GM12878 (cell line): Measurements from ENCODE around the gene CACNG4. TPM values are rescaled to one million over a fixed set of nuclear protein-coding genes. Genes with fewer than 3 reads are reported as not detected.

Experiments used
- ATAC-seq: fragments of 200-7000 bp; cut with Tn5 transposase; 3 replicates; pipeline ENCODE4 v1.9.1; 2020; ENCODE audit warnings: mild to moderate bottlenecking, moderate library complexity
- BruUV-seq: library from RNA; stranded (reverse); fragments of 400-500 nt; replicated peaks from 2 replicates; lab custom pipeline; 2021; lab: Mats Ljungman, UMichigan
- CTCF ChIA-PET: fragments of 300-600 bp; sonication (Branson Sonifier 250); formaldehyde crosslinking; extraction: SDS; loops from one replicate; lab custom pipeline; 2021; ENCODE audit warnings: inconsistent platforms; lab: Yijun Ruan, JAX
- POLR2A ChIA-PET: fragments of 350-600 bp; formaldehyde crosslinking; extraction: SDS; loops from one replicate; lab custom pipeline; 2021; ENCODE audit warnings: inconsistent platforms; lab: Charles Lee
- RAD21 ChIA-PET: fragments of 300-600 bp; sonication (Branson Sonifier 250); formaldehyde crosslinking; loops from one replicate; lab custom pipeline; 2023; ENCODE audit warnings: antibody characterized with exemption; ENCODE audit not compliant: unreplicated experiment; lab: Charles Lee
- SMC1A ChIA-PET: fragments of 300-600 bp; sonication (Branson Sonifier 250); formaldehyde crosslinking; loops from one replicate; lab custom pipeline; 2023; ENCODE audit not compliant: unreplicated experiment, uncharacterized antibody; lab: Charles Lee
- DNase-seq: peaks from one replicate; pipeline ENCODE4 v3.0.0-alpha.2; 2011; ENCODE audit warnings: low read depth, low spot score
- FAIRE-seq: peaks from 3 replicates; lab custom pipeline; 2011; peaks lifted over from hg19 to GRCh38; lab: Jason Lieb, UNC
- H2AFZ ChIP-seq: 2 replicates; pipeline ENCODE4 v1.6.0; 2011; ENCODE audit warnings: low read depth, low read length, control low read depth; ENCODE audit not compliant: control insufficient read depth
- H3K27ac ChIP-seq: 2 replicates; pipeline ENCODE4 v1.5.1; 2011; ENCODE audit warnings: control low read depth; ENCODE audit not compliant: control insufficient read depth, insufficient read depth
- H3K27me3 ChIP-seq, 2 experiments: replicated peaks in 1 of 2; 2 replicates each; pipeline versions ENCODE4 v1.6.0 to v1.6.1; 2011; ENCODE audit warnings: low read length in 1 of 2; ENCODE audit not compliant: control insufficient read depth in 2 of 2, insufficient read depth in 2 of 2
- H3K36me3 ChIP-seq, 2 experiments: 2 replicates each; pipeline ENCODE4 v1.5.1; 2011; ENCODE audit warnings: low read length in 1 of 2; ENCODE audit not compliant: control insufficient read depth in 2 of 2, insufficient read depth in 2 of 2
- H3K4me1 ChIP-seq: 2 replicates; pipeline ENCODE4 v1.6.1; 2011; ENCODE audit warnings: mild to moderate bottlenecking, low read length, moderate library complexity, mixed read lengths; ENCODE audit not compliant: control insufficient read depth, insufficient read depth
- H3K4me2 ChIP-seq: 2 replicates; pipeline ENCODE4 v1.6.0; 2011; ENCODE audit warnings: control low read depth; ENCODE audit not compliant: control insufficient read depth, insufficient read depth
- H3K4me3 ChIP-seq: fragments of 200-600 bp; sonication (generic); 2 replicates; pipeline ENCODE4 v1.5.1; 2016
- H3K79me2 ChIP-seq: 2 replicates; pipeline ENCODE4 v1.6.0; 2011; ENCODE audit warnings: low read length; ENCODE audit not compliant: control insufficient read depth, insufficient read depth
- H3K9ac ChIP-seq: 2 replicates; pipeline ENCODE4 v1.8.0; 2011; ENCODE audit warnings: low read length, control low read depth, mixed read lengths; ENCODE audit not compliant: control insufficient read depth, insufficient read depth
- H3K9me3 ChIP-seq: replicated peaks from 3 replicates; pipeline ENCODE4 v1.5.1; 2011; ENCODE audit warnings: mild to moderate bottlenecking, low read length; ENCODE audit not compliant: control insufficient read depth, insufficient read depth
- H4K20me1 ChIP-seq: 2 replicates; pipeline ENCODE4 v1.6.0; 2011; ENCODE audit not compliant: control insufficient read depth, insufficient read depth
- GABPA ChIP-seq: IDR thresholded peaks from 2 replicates; pipeline ENCODE4 v1.6.1; 2014; ENCODE audit warnings: antibody characterized with exemption, low read depth, mild to moderate bottlenecking, inconsistent platforms
- KLF5 ChIP-seq: fragments of 450-650 bp; IDR thresholded peaks from 2 replicates; pipeline ENCODE4 v1.6.1; 2014; ENCODE audit warnings: mild to moderate bottlenecking; ENCODE audit not compliant: partially characterized antibody
- MTA3 ChIP-seq: IDR thresholded peaks from 2 replicates; pipeline ENCODE4 v1.6.1; 2012; ENCODE audit warnings: low read length, inconsistent platforms, borderline replicate concordance
- NFIC ChIP-seq: IDR thresholded peaks from 2 replicates; pipeline ENCODE4 v1.6.1; 2012; ENCODE audit warnings: low read depth, mild to moderate bottlenecking, inconsistent platforms, low read length, moderate library complexity
- POLR2AphosphoS5 ChIP-seq: IDR thresholded peaks from 2 replicates; pipeline ENCODE4 v1.6.1; 2011; ENCODE audit warnings: mild to moderate bottlenecking, low read length, inconsistent platforms
- RELA ChIP-seq: fragments of 450-650 bp; IDR thresholded peaks from 2 replicates; pipeline ENCODE4 v1.8.0; 2014; ENCODE audit warnings: borderline replicate concordance; ENCODE audit not compliant: partially characterized antibody
- RFX5 ChIP-seq: IDR thresholded peaks from 2 replicates; pipeline ENCODE4 v1.6.1; 2011; ENCODE audit warnings: low read depth, low read length, improper control_type of control experiment
- SIX5 ChIP-seq: IDR thresholded peaks from 2 replicates; pipeline ENCODE4 v1.6.1; 2011; ENCODE audit warnings: mild to moderate bottlenecking, low read depth, low read length, moderate library complexity; ENCODE audit not compliant: severe bottlenecking
- STAT3 ChIP-seq: IDR thresholded peaks from 2 replicates; pipeline ENCODE4 v1.6.1; 2011; ENCODE audit warnings: low read depth, low read length, improper control_type of control experiment
- YBX1 ChIP-seq: fragments of 450-650 bp; IDR thresholded peaks from 2 replicates; pipeline ENCODE4 v1.6.1; 2016; ENCODE audit warnings: antibody characterized with exemption
- ZSCAN29 ChIP-seq: fragments of 450-650 bp; IDR thresholded peaks from 2 replicates; pipeline ENCODE4 v1.6.1; 2017; ENCODE audit warnings: mild to moderate bottlenecking, moderate library complexity
- WGBS: methylation state at CpG from one replicate; pipeline ENCODE4 v1.1.6; 2016; ENCODE audit warnings: low lambda C conversion rate; ENCODE audit not compliant: insufficient replicate concordance, insufficient coverage; ENCODE audit errors: missing lambda C conversion rate; 5-methylcytosine and 5-hydroxymethylcytosine counted together
- in situ Hi-C: fragments of 300-500 bp; cut with MboI; formaldehyde crosslinking; loops from 9 replicates; pipeline ENCODE4 v1.14.3; 2018; ENCODE audit warnings: mixed read lengths
- intact Hi-C: fragments of 100-400 bp; cut with micrococcal nuclease; formaldehyde crosslinking; loops from one replicate; pipeline ENCODE4 v1.14.2; 2022; ENCODE audit not compliant: unreplicated experiment
- polyA plus RNA-seq, 11 experiments: library from polyadenylated mRNA; depleted of rRNA in 4 of 11; unstranded in 6 of 11; stranded (reverse) in 5 of 11; fragments of >200 nt; fragmentation: Nextera tagmentation in 4 of 11; fragmentation: Illumina TruSeq in 1 of 11; extraction: Ambion mirVana in 4 of 11; extraction: Trizol in 1 of 11; gene quantifications; 1 replicate in 1 of 11; 2 replicates in 10 of 11; pipeline versions ENCODE4 v1.2.1 to v1.2.3, GENCODE V29; 2011 to 2016; ENCODE audit warnings: inconsistent platforms in 2 of 11, missing spikeins in 2 of 11, low read depth in 1 of 11
- total RNA-seq, 4 experiments: library from RNA; depleted of rRNA in 3 of 4; stranded (reverse); fragments of >200 nt in 3 of 4; fragmentation: Illumina TruSeq in 1 of 4; extraction: Trizol in 1 of 4; gene quantifications; 2 replicates each; pipeline versions ENCODE4 v1.2.1 to v1.2.3, GENCODE V29; 2013 to 2021
- TF ChIP-seq, protein P1 (sequence below): fragments of 450-650 bp; IDR thresholded peaks from 2 replicates; pipeline ENCODE4 v1.6.1; 2016; ENCODE audit warnings: mild to moderate bottlenecking
- TF ChIP-seq, protein P2 (sequence below): fragments of 450-650 bp; IDR thresholded peaks from 2 replicates; pipeline ENCODE4 v1.6.1; 2017; ENCODE audit warnings: mild to moderate bottlenecking, moderate library complexity

CACNG4 gene
- total and polyA plus RNA-seq, 10 of the 15 experiments (the other 5 are each of a cell fraction or from before 2014, with no cell fraction given): 0.08 TPM; not detected in 8

DNA sequence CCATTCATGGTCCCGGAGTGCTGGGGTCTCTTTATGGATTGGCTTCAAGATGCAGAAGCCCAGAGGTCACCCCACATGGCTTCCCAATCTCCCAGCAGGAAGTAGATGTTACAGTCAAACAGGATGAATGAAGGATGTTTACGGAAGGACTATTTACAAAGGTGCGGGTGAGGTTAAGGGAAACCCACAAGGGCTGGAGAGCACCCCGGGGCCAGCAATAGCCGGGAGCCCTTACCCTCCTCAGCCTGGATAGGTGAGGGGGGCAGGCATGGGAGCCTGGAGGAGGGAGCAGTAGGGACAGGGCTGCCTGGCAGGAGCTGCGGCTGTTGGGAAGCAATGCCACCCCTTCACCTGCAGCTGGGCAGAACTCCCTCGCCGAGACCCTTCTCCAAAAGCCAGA lies 55.3 kb downstream of the CACNG4 start:
- TF ChIP-seq ZSCAN29 (no peak), SIX5 (no peak), RELA (no peak), MTA3 (no peak), STAT3 (no peak), POLR2AphosphoS5 (no peak)
- Histone ChIP-seq H2AFZ (no peak overlapping the region), H3K4me1 (no peaks in the 10 kb centered on the region), H3K36me3 (no peaks in the 10 kb centered on the region), H3K9ac (no peak overlapping the region), H3K9me3 (no peaks in the 10 kb centered on the region), H4K20me1 (no peaks in the 10 kb centered on the region), H3K4me2 (no peak overlapping the region), H3K27ac (no peak overlapping the region), H3K27me3 (no peaks in the 10 kb centered on the region), H3K4me3 (no peak overlapping the region), H3K79me2 (no peaks in the 10 kb centered on the region)
- no peak for DNase-seq
- 52% methylated on average over 8 of the region's 8 CpGs for WGBS
- ChIA-PET POLR2A (interaction anchor here (1.0 kb wide), 1 partner anchor 16 kb away, joined by 3 read pairs; no protein-coding TSS in a partner anchor), RAD21 (no interaction called here), CTCF (interaction anchor here (1.2 kb wide), 1 partner anchor 23 kb away, joined by 3 read pairs; no protein-coding TSS in a partner anchor), SMC1A (interaction anchor here (1.0 kb wide), 1 partner anchor 62 kb away, joined by 4 read pairs; no protein-coding TSS in a partner anchor)
- in situ Hi-C loops: no loop called here
- BruUV-seq: no TSS peak
- intact Hi-C loops: no loop called here
- FAIRE-seq: no peak
- ATAC-seq: no peak

DNA sequence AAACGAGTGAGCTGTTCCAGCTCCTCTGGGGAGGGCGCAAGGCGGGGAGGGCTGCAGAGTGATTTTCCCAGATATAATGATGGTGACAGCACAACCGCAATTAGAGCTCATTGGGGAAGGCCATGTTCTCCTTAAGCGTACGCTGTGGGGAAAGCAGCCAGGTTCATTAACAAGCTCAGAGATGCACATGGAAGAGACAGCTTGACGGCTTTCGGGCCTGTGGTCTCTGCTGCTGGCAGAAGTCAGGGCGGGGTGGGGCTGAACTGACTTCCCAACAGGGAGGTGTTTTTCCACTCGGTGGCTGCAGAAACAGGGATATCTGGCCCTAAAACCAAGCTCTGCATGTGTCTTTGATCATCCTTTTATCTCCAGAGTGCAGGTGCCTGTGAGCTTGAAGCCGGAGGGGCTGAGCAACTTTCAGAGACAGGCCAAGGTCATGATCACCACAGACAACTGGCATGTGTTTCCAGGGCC lies 55.8 kb downstream of the CACNG4 start:
- Histone ChIP-seq H3K36me3 (no peaks in the 10 kb centered on the region), H3K27ac (no peak overlapping the region), H3K4me2 (no peak overlapping the region), H3K9me3 (no peaks in the 10 kb centered on the region), H3K27me3 (no peaks in the 10 kb centered on the region), H4K20me1 (no peaks in the 10 kb centered on the region), H3K79me2 (no peaks in the 10 kb centered on the region), H3K9ac (no peak overlapping the region), H2AFZ (no peak overlapping the region), H3K4me3 (no peak overlapping the region), H3K4me1 (no peaks in the 10 kb centered on the region)
- WGBS: 66% methylated on average over 11 of the region's 11 CpGs
- ATAC-seq (no peak), DNase-seq (no peak), FAIRE-seq (no peak)
- BruUV-seq: no TSS peak
- ChIA-PET CTCF (interaction anchor here (0.8 to 1.2 kb wide), 2 partner anchors 22 to 77 kb away, joined by 3 read pairs; no protein-coding TSS in a partner anchor), SMC1A (interaction anchor here (1.0 kb wide), 1 partner anchor 62 kb away, joined by 4 read pairs; no protein-coding TSS in a partner anchor), RAD21 (interaction anchor here (1.6 kb wide), 1 partner anchor 61 kb away, joined by 4 read pairs; no protein-coding TSS in a partner anchor), POLR2A (interaction anchor here (1.0 kb wide), 1 partner anchor 16 kb away, joined by 3 read pairs; no protein-coding TSS in a partner anchor)
- in situ Hi-C loops (no loop called here), intact Hi-C loops (no loop called here)
- no peak for TF ChIP-seq GABPA
- TF ChIP-seq, protein P1, sequence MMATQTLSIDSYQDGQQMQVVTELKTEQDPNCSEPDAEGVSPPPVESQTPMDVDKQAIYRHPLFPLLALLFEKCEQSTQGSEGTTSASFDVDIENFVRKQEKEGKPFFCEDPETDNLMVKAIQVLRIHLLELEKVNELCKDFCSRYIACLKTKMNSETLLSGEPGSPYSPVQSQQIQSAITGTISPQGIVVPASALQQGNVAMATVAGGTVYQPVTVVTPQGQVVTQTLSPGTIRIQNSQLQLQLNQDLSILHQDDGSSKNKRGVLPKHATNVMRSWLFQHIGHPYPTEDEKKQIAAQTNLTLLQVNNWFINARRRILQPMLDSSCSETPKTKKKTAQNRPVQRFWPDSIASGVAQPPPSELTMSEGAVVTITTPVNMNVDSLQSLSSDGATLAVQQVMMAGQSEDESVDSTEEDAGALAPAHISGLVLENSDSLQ: no peak
- TF ChIP-seq YBX1: no peak
- TF ChIP-seq RFX5: no peak
- TF ChIP-seq, protein P2, sequence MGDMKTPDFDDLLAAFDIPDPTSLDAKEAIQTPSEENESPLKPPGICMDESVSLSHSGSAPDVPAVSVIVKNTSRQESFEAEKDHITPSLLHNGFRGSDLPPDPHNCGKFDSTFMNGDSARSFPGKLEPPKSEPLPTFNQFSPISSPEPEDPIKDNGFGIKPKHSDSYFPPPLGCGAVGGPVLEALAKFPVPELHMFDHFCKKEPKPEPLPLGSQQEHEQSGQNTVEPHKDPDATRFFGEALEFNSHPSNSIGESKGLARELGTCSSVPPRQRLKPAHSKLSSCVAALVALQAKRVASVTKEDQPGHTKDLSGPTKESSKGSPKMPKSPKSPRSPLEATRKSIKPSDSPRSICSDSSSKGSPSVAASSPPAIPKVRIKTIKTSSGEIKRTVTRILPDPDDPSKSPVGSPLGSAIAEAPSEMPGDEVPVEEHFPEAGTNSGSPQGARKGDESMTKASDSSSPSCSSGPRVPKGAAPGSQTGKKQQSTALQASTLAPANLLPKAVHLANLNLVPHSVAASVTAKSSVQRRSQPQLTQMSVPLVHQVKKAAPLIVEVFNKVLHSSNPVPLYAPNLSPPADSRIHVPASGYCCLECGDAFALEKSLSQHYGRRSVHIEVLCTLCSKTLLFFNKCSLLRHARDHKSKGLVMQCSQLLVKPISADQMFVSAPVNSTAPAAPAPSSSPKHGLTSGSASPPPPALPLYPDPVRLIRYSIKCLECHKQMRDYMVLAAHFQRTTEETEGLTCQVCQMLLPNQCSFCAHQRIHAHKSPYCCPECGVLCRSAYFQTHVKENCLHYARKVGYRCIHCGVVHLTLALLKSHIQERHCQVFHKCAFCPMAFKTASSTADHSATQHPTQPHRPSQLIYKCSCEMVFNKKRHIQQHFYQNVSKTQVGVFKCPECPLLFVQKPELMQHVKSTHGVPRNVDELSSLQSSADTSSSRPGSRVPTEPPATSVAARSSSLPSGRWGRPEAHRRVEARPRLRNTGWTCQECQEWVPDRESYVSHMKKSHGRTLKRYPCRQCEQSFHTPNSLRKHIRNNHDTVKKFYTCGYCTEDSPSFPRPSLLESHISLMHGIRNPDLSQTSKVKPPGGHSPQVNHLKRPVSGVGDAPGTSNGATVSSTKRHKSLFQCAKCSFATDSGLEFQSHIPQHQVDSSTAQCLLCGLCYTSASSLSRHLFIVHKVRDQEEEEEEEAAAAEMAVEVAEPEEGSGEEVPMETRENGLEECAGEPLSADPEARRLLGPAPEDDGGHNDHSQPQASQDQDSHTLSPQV: no peak
- no peak for TF ChIP-seq KLF5
- no peak for TF ChIP-seq NFIC
